GM21717 (cell line): ENCODE measurements around the gene MORN4.
"Not testable (repeated sequence)": the region's sequence is repeated elsewhere in the genome, so short reads cannot be mapped to it uniquely, and the experiment has no call there.

Source experiments
- ATAC-seq: cut with Tn5 transposase; IDR thresholded peaks from one replicate; pipeline ENCODE4 v1.9.1; 2021; ENCODE audit warnings: mild to moderate bottlenecking, moderate library complexity; ENCODE audit not compliant: unreplicated experiment

Gene MORN4

GRCh38 chr10:97642471-97643159, 9.3 kb upstream of the MORN4 start:
- ATAC-seq, result not testable (repeated sequence)

DNA sequence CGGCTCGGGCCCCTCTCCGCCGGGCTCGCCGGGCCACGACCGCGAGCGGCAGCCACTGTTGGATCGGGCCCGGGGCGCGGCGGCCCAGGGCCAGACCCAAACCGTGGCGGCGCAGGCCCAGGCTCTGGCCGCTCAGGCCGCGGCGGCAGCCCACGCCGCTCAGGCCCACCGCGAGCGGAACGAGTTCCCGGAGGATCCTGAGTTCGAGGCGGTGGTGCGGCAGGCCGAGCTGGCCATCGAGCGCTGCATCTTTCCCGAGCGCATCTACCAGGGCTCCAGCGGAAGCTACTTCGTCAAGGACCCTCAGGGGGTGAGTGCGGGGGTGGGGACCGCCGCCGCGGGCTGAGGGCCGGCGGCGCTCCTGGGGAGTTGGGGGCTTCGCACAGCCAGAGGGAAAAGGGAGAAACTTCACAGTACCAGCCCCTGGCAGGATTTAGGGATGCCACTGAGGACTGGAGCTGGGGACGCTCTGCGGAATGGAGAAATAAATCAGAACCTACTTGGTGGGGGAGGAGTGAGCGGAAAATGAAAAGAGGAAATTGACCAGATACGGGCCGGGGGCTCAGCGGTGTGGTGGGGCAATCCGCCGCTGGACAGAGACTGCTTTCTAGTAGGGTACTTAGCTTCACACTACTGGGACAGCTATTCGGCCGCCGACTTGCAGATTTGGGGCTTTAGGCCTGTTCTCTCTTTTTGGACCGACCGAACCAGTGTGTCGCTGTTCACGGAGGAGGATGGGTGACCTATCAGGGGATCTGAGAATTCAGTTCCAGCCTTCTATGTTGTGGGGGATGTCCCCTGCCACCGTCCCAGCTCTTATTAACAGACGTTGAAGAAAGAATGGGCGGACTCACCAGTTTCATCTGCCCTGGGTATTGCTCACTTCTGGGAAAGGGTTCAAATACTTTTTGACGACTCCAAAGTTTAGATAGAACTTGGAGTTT, 7.8 kb upstream of the MORN4 start:
- ATAC-seq, result peak; percentile 34

GRCh38 chr10:97640174-97640867, 7.0 kb upstream of the MORN4 start, which contains the start of gene PI4K2A:
PI4K2A (plus strand) TSS chr10:97640671; CDS start chr10:97640743, 72 bp downstream.
- ATAC-seq, result peak; percentile 97

DNA sequence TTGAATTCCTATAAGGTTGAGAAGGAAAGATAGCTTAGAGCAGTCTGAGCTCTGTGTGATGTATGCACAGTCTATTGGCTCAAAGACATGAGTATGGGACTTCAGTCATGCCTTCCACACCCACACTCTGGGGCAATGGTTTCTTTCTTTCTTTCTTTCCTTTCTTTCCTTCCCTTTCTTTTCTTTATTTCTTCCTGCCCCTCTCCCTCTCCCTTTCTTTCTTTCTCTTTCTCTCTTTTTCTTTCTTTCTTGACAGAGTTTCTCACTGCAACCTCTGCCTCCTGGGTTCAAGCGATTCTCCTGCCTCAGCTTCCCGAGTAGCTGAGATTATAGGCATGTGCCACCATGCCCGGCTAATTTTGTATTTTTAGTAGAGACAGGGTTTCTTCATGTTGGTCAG, 5.8 kb upstream of the MORN4 start:
- ATAC-seq, result not testable (repeated sequence)

DNA sequence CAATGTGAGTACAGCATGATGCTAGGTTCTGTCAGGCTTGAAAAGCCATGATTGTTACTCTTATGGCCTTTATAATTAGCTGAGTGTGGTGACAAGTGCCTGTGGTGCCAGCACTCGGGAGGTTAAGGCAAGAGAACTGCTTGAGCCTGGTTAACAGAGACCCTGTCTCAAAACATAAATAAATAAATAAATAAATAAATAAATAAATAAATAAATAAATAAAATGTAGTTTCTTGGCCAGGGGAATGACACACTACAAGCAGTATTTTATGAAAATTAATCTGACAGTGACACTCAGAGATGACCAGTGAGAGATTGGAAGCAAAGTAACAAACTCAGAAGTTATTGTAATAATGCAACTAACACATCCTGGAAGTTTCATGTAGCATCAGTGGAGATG, 2.3 kb upstream of the MORN4 start:
- no peak for ATAC-seq

- no peak for ATAC-seq
Observed at GRCh38 chr10:97633921-97634320, 621 bp upstream of the MORN4 start.

DNA sequence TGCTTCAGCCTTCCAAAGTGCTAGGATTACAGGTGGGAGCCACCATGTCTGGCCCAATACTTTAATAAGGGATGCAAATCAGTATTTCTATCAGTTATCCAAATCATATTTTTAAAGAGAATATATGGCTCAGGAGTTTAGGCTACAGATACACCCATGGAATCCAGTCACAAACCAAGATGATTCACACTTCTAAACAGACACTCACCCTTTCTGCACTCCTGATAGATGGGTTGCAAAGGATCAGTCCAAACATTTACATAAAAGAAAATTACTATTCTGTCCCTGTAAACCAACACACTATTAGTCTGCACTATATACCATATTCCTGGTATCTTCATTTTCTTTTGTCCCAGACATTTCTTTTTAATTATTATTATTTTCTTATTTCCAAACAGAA, 2.2 kb downstream of the MORN4 start:
- ATAC-seq, result no peak

GRCh38 chr10:97629289-97629688, 4.0 kb downstream of the MORN4 start:
- ATAC-seq, result no peak

DNA sequence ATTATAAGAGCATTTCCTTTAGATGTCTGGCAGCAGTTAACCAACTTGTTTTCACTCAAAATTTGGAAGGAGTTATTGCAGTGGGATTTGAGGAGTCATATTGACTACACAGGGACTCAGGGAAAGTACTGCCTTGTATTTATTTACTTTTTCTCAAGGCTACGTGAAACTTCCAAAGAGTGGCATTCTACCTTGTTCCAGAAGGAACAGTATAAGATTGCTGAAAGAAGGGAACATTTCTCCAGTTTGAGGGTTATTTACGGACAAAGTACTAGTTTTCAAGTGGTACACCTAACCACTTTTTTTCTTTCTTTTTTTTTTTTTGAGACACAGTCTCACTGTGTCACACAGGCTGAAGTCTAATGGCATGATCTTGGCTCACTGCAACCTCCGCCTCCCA, 5.1 kb downstream of the MORN4 start:
- ATAC-seq, result no peak

- ATAC-seq, result no peak
Observed at GRCh38 chr10:97627731-97628130, 5.6 kb downstream of the MORN4 start.

GRCh38 chr10:97623277-97623676, 10.0 kb downstream of the MORN4 start:
- ATAC-seq, result no peak

- ATAC-seq, result no peak
Observed at GRCh38 chr10:97618733-97619132, 14.6 kb downstream of the MORN4 start.

DNA sequence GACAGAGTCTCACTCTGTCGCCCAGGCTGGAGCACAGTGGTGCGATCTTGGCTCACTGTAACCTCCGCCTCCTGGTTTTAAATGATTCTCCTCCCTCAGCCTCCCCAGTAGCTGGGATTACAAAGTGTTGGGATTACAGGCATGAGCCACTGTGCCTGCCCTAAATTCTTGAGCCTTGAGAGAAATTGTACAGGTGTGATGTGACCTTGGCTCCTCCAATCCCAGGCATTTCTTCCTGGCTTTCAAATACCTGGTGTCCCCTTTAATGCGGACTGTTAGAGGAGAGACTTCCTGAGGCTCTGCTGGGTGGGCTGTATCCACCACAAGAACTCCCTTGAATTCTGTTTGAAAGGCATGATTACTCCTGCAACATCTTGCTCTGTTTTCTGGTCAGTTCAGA, 15.0 kb downstream of the MORN4 start:
- no peak for ATAC-seq

GRCh38 chr10:97612386-97612785, 20.9 kb downstream of the MORN4 start:
- no peak for ATAC-seq

GRCh38 chr10:97611473-97611872, 21.8 kb downstream of the MORN4 start:
- ATAC-seq, result no peak

DNA sequence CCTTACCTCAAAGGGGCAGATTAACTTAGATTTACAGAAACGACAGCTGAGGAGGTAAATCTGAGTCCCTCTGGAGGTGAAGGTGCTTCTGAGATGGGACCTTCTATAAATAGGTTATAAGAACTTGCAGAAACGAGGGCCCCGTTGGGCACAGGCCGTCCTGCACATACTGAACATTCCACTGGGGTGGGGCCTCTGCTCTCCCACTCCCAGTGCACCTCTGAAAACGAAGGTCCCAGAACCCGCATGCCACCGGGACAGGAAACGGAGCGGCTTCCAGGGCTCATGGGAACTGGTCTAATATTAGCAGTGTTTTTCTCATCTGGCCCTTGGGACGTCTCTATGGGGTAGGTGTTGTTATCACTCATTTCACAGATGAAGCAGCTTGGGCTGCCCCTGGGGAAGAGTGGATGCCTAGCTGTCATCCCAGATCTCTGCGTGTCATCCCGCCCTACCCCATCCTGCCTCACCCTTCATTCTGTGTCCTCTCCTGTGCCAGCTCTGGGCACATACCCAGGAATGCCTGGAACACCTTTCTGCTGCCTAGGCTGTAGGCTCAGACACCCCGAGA, 24.2 kb downstream of the MORN4 start:
- ATAC-seq, result no peak

GRCh38 chr10:97607095-97607636, 26.1 kb downstream of the MORN4 start:
- no peak for ATAC-seq

DNA sequence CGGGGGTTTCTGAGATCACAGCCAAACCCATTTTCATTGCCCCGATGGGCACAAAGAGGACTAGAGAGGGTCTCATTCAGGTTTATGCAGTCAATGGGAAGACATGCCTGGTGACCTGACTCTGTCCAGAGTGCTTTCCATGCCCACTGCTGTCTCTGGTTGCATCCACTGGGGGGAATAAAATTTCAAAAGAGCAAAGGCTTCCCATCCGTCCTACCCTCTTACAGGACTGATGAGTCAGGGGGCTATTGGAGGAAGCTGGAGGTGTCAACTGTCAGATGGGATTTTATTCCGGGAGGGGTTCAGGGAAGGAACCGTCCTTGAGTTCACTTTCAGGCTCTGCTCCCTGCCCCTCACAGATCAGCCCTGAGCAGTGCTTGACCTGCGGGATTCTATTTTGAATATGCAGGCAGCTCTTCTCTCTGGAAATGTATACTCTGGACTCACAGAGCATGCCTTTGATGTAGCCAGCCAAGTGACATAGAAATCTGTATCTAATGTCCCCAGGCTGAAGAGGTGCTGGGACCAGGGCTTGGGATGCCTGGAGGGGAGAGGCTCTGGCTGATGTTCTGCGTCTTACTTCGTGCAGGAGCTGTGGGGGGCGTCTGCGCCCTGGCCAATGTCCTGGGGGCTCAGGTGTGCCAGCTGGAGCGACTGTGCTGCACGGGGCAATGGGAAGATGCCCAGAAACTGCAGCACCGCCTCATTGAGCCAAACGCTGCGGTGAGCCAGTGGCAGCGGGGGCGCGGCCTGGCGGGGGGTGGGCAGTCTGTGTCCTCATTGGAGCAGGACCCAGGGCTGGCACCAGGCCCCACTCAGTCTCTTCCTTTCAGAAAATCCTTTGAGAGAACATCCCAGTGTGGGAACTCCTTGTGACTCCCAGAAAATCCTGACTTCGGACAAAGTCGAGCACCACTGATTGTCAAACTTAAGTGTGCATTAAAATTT, 31.8 kb downstream of the MORN4 start:
- ATAC-seq, result no peak

DNA sequence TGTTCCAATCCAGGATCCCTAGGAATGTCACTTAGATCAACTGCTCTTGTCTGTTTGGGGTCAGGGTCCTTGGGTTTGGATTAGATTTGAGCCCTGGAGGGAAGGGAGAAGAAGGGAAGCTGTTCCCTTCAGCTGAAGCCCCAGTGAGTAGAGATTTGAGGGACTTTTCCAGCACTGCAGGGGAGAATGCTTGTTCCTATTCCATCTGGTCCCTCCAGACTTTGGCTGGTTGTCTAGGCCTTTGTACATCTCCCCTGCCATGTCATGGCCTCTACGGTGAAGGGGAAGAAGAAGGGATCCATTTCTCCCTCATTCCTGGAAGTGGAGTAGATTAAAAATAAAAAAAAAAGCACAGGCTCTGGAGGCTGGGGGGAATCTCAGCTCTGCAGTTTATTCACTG, 32.7 kb downstream of the MORN4 start:
- ATAC-seq, result no peak

GRCh38 chr10:97599272-97599619, 34.1 kb downstream of the MORN4 start:
- no peak for ATAC-seq
